HG03066 (cell line): Measurements from ENCODE around the gene RGL2.
"Not testable (repeated sequence)": the region's sequence is repeated elsewhere in the genome, so short reads cannot be mapped to it uniquely, and the experiment has no call there.

Experiments used
- ATAC-seq: cut with Tn5 transposase; IDR thresholded peaks from one replicate; pipeline ENCODE4 v1.9.1; 2021; ENCODE audit warnings: low read depth; ENCODE audit not compliant: unreplicated experiment

RGL2 gene

DNA sequence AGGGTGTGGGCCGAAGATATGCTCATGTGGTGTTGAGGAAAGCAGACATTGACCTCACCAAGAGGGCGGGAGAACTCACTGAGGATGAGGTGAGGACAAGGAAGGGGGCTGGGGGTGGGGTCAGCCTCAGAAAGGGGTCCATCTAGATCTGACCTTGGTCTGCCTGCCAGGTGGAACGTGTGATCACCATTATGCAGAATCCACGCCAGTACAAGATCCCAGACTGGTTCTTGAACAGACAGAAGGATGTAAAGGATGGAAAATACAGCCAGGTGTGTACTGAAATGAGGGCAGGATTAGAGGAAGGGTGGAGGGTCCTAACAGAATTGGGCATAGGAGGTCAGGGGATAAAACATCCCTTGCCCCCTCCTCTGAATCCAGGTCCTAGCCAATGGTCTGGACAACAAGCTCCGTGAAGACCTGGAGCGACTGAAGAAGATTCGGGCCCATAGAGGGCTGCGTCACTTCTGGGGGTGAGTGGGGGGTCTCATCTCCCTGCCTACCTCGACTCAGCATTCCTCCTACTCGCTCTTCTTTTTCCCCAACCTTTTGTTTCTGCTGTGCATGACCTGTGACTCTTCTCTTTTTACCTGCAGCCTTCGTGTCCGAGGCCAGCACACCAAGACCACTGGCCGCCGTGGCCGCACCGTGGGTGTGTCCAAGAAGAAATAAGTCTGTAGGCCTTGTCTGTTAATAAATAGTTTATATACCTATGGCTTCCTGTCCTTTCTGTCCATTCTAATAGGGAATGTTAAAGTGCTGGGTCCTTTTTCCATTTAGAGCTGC is 22.8 kb downstream of the RGL2 start:
- not testable (repeated sequence) for ATAC-seq

DNA sequence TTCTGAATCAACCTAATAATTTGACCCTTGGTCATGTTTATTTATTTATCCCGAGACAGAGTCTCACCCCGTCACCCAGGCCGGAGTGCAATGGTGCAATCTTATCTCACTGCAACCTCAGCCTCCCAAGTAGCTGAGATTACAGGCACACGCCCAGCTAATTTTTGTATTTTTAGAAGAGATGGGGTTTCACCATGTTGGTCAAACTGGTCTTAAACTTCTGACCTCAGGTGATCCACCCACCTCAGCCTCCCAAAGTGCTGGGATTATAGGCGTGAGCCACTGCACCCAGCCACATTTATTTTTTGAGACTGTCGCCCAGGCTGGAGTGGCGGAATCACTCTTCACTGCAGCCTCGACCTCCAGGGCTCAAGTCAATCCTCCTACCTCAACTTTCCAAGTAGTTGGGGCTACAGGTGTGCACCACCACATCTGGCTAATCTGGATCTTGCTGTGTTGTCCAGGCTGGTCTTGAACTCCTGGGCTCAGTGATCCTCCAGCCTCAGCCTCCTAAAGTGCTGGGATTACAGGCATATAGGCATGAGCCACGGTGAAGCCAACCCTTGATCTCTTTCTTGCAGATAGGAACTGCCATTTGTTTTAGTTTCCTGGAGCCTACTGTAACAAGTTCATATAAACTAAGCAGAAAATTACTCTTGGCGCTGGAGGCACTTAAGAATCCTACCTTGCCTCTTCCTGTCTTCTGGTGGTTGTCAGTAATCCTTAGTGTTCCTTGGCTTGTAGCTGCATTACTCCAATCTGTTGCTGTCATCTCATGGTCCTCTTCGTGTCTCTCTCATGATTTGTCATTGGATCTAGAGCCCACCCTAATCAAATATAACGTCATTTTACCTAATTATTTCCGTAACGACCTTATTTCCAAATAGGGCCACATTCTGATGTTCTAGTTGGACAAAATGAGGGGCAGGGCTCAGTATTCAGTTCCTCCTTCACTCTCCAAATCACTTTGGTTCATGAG is 24.5 kb downstream of the RGL2 start:
- ATAC-seq, result no peak

DNA sequence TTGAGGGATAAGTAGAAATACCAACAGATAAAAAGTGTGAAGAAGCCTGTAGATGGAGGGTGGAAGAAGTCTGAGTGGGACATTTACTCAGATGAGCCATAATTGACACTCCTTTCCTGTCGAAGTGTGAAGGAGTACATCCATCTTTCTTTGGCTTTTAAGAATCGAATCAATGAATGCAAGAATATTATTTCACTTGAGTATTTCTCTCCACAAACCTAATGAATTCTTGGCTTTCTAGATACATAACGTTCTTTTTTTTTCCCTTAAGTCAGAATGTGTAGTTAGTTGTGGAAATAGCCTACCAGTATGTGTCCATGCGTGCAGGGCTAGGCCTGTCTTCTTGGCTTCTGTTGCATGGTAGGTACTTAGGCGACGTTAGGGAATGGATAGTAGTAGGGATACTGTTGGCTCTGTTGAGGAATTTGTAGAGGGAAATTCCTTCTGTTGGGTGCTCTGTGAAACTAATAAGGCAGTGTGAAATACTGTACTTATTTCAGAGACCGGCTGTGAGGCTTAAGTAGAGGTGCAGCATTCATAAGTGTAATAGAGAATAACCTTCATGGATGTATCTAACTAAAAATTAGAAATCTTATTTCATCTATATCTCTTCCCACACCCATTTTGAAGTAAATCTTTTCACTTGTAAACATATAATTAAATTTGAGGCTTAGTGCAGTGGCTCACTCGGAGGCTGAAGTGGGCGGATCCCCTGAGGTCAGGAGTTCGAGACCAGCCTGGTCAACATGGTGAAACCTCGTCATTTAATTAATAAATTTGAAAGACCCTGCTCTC is 25.4 kb downstream of the RGL2 start:
- ATAC-seq, result no peak

DNA sequence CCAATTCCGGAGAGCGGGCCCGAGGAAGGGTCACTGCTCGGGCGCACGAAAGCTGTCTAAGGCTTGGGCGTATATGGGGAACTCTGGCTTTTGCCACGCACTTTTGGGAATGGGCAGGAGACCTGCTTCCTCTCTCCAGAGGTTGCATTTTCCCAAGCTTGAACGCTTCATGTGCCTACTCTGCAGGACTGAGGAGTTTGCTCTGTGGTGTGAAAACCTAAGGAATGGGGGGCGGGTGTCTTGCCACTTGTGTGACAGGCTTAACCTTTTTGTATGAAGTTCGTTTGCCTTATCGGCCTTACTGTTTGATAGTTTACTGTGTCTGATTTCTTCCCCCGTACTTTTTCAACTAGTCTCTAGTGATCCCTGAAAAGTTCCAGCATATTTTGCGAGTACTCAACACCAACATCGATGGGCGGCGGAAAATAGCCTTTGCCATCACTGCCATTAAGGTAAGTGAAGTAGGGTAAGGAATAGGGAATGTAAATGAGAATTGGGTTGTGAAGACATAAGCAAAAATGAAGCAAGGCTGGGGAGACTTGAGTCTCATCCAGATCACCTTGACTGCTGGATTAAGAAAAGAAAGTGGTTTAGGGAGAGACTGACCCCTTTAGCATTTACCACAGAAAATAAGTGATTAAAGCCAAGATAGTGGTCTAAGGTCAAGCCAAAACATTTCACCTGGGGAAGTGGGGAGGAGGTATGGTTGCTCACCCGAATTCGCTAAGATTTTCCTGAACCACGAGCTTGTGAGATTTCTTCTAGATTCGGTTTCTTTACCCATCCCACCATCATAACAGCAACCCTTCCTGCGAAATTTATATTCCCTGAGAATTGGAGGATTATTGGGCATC is 26.2 kb downstream of the RGL2 start:
- peak; percentile 15 for ATAC-seq

DNA sequence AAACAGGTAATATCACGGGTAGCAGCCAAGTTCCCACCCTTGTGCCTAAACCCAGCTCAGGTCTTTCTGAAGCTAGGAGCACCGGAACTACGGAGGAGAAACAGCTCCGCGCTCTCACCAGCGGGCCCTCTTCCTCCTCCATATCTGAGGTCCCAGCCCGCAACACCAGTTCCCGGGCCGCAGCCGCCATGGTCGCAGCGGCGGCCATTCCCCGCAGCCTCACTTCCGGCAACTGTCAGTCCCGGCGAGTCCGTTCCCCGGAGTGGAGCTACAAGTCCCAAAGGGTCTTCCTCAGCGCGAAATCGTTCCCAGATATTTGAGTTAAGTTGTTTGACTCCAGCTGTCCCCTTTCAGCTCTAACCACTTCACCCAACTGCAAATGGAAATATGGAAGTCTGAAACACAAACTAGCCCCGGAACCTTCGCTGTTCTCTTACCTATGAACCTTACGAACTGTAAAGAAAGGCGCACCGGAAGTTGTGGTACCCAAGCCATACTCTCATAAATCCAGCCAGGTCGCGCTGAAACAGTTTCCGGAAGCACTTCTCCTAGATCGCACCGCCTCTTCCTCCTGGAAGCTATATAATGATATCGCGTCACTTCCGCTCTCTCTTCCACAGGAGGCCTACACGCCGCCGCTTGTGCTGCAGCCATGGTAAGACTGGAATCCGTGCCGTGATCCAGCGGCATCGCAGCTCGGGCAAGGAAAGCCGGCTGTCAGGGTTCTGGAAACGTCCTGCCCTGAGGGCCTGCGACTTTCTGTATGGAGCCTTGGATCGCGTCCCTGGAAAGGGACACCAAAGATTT is 27.1 kb downstream of the RGL2 start, which contains the start of the genes RPS18 and VPS52:
RPS18 (plus strand) TSS at position 608 of the 807 bp plus-strand sequence; CDS start at position 653, 45 bp downstream.
VPS52 (minus strand) TSS at position 409 of the 807 bp plus-strand sequence; CDS start at position 208, 201 bp downstream.
- peak; percentile 84 for ATAC-seq

DNA sequence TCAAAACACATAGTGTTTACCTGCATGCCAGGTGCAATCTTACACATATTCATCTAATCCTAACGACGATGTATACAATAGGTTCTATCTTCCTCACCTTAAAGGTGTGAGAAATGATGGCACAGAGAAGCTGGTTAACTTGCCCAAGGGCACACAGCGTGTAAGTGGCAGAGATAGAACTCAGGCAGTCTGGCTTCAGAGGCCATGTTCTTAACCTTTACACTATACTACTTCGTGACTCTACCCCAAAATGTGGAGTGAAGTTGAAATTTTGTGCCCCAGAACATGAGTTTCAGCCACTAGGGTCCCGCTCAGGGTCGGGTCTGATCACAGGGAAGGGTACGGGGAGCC is 27.6 kb downstream of the RGL2 start:
- ATAC-seq, result no peak

DNA sequence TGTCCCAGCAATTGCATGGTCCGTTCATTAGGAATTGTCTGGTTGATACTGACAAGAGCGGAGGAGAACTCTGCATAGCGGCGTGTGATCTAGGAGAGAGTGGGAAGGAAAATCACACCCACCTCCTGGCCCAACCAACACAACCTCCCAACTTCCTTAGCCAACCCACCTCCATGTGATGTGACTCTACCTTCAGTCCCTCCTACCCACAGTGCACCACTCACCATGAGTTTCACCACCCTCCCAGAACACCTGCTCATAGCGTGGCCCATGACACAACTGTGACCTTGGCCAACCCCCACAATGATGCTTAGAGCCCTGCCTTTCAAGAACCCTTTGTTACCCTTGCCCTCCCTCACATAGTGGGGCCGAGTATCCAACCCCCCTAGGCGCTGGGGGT is 34.7 kb downstream of the RGL2 start:
- ATAC-seq, result no peak

DNA sequence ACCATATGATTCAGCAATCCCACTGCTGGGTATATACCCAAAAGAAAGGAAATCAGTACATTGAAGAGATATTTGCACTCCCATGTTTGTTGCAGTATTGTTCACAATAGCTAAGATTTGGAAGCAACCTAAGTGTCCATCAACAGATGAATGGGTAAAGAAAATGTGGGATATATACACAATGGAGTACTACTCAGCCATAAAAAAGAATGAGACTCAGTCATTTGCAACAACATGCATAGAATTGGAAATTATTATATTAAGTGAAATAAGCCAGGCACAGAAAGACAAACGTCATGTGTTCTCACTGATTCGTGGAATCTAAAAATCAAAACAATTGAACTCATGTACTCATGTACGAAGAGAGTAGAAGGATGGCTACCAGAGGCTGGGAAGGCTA is 36.3 kb downstream of the RGL2 start:
- not testable (repeated sequence) for ATAC-seq

DNA sequence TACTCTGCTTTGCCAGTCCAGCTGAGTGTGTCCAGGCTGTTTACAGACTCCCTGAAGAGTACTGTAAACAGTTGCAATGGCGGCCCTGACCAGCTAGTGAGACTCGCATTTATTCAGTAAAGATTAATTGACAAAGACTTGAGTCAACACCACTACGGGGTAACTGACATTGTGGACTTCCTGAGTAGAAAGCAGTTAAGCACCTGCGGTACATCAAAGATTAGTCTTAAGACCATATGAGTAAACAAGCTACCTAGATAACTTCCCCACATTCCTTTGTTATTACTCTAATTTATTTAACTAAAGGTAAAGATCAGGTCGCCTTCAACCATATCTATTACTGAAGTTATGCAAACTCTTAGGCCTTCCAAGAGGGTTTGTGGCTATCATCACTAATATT is 39.7 kb downstream of the RGL2 start:
- no peak for ATAC-seq

DNA sequence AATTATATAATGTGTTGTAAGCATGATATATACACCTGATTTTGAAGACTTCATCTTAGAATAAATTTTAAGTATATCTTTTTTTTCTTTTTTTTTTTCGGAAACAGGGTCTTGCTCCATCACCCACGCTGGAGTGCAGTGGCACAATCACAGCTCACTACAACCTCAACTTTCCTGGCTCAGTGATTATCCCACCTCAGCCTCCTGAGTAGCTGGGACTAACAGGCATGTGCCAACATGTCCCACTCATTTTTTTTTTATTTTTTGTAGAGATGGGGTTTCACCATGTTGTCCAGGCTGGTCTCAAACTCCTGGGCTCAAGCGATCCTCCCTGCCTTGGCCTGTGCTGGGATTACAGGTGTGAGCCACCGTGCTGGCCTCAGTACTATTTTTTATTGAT is 44.2 kb downstream of the RGL2 start:
- no peak for ATAC-seq

DNA sequence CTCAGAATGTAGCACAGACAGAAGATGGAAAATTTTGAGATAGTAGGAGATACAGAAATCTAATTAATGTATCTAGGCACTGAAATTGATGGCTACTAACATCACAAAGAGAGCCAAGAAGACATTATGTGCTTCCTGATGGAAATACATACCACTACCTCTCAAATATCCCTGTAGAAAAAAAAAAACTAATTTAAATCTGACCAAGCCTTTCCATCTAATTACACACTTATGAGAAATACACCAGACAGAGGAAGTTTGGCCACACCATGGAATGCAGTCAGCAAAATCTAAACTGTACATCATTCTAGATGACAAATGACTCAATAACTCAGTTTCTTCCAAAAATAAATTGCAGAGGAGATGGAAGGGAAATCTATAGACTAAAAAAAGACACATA is 46.0 kb downstream of the RGL2 start:
- ATAC-seq, result no peak

DNA sequence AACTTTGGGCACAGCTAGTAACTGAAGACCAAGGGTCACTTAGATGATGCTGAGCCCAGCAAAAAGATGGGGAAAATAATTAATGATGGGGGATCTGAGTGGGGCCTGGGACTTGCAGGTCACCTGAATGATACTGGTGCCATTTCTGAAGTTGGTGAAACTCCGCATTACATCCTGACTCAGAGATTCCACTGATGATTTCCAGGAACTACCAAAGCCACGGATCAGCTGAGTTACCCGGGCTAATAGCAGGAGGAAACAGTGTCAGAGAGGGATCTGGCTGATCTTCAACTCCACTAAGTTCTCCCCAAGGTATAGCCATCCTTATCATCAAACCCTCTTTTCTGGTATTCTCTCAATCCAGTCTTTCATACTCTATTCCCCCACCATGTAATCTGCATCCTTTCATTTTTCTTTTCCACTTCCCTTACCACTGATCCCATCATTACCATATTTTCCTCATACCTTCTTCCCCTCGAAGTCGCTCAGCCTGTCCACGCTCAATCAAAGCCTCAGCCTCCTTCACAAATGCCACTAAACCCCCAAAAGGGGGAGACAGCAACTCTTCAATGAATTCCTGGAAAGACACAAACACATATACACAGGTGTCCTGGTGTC is 47.2 kb downstream of the RGL2 start:
- no peak for ATAC-seq

DNA sequence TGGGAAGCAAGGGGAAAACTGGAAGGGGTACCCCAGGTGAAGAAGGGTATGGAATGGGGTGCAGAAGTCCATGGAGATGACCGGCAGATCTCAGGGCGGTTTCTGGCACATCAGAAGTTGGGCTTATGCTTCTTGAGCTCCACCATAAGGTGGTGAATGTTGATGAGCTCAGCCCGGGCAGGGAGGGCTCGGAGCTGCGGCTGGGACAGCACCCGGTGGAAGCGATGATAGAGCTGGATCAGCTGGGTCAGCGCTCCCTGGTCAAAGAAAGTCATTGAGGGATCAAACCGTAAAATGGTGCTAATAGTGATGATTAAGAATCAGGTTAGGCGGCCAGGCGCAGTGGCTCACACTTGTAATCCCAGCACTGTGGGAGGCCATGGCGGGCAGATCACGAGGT is 48.0 kb downstream of the RGL2 start:
- ATAC-seq, result no peak

DNA sequence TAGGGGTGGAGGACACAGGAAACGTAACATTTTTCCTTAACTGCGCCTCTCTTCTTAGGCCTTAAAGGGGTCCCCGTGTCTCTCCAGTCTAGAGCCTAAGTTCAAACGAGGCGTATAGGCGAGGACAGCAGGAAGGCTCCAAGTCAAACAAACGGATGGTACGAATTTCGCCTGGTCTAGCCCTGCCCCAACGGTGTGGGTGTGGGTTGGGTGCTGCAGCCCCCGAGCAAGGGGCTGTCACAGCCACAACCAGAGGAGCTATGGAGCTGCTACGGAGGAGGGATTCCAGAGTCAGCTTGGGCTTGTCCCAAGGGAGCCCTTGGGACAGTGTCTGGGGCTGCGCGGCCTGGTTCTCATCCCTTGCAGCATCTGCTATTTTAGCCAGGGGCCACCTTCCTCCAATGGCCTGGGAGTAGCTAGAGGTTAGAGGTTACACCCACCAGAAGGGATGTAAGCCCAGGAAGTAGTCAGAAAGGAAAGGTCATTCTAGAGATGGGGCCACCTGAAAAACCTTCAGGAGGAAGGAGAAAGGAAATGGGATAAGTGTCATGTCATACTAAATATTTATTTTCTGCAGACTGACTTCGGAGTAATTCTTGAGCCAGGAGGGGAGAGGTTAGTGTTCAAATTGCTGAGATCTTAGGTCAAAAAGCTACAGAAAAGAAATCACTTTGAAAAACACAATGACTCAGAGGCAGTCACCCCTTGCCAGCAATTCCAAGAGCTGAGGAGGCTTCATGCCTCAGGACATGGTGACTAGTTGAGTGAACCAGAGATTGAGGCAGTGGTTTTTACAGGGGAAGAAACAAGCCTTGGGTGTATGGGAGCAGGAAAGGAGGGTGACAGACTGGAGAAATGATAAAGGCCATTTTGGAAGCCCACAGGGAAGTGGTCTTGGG is 48.8 kb downstream of the RGL2 start:
- ATAC-seq, result no peak

DNA sequence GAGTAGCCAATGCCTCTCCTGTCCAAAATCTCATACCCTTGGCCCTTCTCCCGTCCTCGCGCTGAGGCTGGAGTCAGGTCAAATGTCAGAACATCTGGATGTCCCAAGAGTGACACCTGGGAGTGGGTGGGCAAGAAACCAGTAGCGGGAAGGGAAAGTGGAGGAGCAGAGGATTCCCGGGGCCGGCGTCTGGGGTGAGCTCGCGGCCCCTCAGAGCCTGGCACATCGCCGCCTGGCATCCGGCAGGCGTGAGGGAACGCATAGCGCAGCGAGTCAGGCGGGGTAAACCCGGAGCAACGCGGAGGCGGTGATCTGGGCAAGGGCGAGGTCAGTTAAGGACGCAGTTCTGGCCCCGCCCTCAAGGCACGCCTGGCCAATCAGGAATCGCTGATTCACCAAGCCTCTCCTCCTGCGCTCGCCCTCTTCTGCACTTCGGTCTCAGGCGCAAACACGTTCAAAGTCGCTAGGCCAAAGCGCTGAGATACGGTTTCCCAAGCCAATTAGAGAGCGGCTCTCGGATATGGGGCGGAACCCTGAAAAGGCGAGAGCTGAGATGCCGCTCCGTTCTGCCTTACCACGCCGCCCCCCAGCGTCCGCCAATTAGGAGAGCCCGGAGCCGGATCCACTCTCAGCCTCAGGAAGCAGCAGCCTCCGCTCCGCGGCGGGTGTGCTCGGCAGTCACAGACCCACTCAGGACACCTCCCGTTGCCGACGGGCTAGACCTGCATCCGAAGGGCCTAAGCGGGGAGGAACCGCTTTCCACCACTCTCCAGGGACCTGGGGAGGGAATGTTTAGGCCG is 49.6 kb downstream of the RGL2 start:
- peak; percentile 88 for ATAC-seq

DNA sequence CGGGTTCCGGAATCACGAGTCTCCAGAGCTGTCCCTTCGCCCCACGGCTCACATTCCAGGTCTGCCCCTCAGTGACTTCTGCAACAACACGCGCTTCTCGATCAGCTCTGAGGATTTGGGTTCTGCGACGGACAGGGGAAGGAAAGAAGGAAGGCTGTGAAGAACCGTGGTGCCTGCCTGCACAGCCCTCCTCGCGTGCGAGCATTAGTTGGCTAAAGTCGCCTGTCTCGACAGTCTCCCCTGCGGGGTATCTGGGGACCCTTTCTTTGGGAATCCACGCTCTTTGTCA is 50.2 kb downstream of the RGL2 start:
- peak; percentile 3 for ATAC-seq
